ENCODE data around the gene MGARP.
"Not testable (repeated sequence)": the region's sequence is repeated elsewhere in the genome, so short reads cannot be mapped to it uniquely, and the experiment has no call there.

MGARP gene

GRCh38 chr4:139279760-139280620, at the start of gene MGARP:
Gene MGARP (minus strand): TSS chr4:139280225. CDS start chr4:139280158, 67 bp downstream.
- DNase-seq (ENCODE audit: low read depth) = no peak

- DNase-seq (ENCODE audit: low read depth) = no peak
Measured at GRCh38 chr4:139329665-139330200, 49.7 kb upstream of the MGARP start.

- no peak for DNase-seq (ENCODE audit: low read depth)
Measured at GRCh38 chr4:139324620-139325019, 44.6 kb upstream of the MGARP start.

GRCh38 chr4:139322541-139322940, 42.5 kb upstream of the MGARP start:
- DNase-seq (ENCODE audit: low read depth) = not testable (repeated sequence)

- not testable (repeated sequence) for DNase-seq (ENCODE audit: low read depth)
Measured at GRCh38 chr4:139322070-139322469, 42.0 kb upstream of the MGARP start.

- DNase-seq (ENCODE audit: low read depth) = no peak
Measured at GRCh38 chr4:139319571-139319970, 39.5 kb upstream of the MGARP start.

- no peak for DNase-seq (ENCODE audit: low read depth)
Measured at GRCh38 chr4:139317635-139318034, 37.6 kb upstream of the MGARP start.

GRCh38 chr4:139316733-139317132, 36.7 kb upstream of the MGARP start:
- no peak for DNase-seq (ENCODE audit: low read depth)

GRCh38 chr4:139315221-139315675, 35.2 kb upstream of the MGARP start:
- DNase-seq (ENCODE audit: low read depth) = no peak

GRCh38 chr4:139314047-139314800, 34.2 kb upstream of the MGARP start:
- DNase-seq (ENCODE audit: low read depth) = no peak

GRCh38 chr4:139313414-139313813, 33.4 kb upstream of the MGARP start:
- DNase-seq (ENCODE audit: low read depth) = not testable (repeated sequence)

GRCh38 chr4:139312552-139313332, 32.7 kb upstream of the MGARP start:
- no peak for DNase-seq (ENCODE audit: low read depth)

GRCh38 chr4:139311909-139312308, 31.9 kb upstream of the MGARP start:
- no peak for DNase-seq (ENCODE audit: low read depth)

GRCh38 chr4:139304920-139305319, 24.9 kb upstream of the MGARP start:
- no peak for DNase-seq (ENCODE audit: low read depth)

GRCh38 chr4:139301821-139302611, 22.0 kb upstream of the MGARP start, which contains the start of gene NDUFC1:
Gene NDUFC1 (minus strand): TSS chr4:139302477. CDS start chr4:139295798, 6,679 bp downstream.
- DNase-seq (ENCODE audit: low read depth) = no peak

- DNase-seq (ENCODE audit: low read depth) = peak; percentile 94
Measured at GRCh38 chr4:139301113-139301820, 21.2 kb upstream of the MGARP start, which contains the start of gene NAA15. Gene NAA15 (plus strand): TSS chr4:139301505. CDS start chr4:139301778, 273 bp downstream.

GRCh38 chr4:139300431-139301112, 20.5 kb upstream of the MGARP start:
- DNase-seq (ENCODE audit: low read depth) = peak; percentile 34

- no peak for DNase-seq (ENCODE audit: low read depth)
Measured at GRCh38 chr4:139299536-139299935, 19.5 kb upstream of the MGARP start.

GRCh38 chr4:139297001-139297410, 17.0 kb upstream of the MGARP start:
- DNase-seq (ENCODE audit: low read depth) = no peak

- DNase-seq (ENCODE audit: low read depth) = no peak
Measured at GRCh38 chr4:139295942-139296299, 15.9 kb upstream of the MGARP start.
